Suprapubic skin (tissue), 4 donors: Measurements from ENCODE around the gene TYROBP. TPM values are rescaled to one million over a fixed set of nuclear protein-coding genes. Genes with fewer than 3 reads are reported as not detected.

Experiments used
- DNase-seq, 2 donors: peaks; one replicate each; pipeline ENCODE4 v3.0.0-alpha.2; 2019; ENCODE audit warnings: low spot score in 2 of 2
- H3K27ac ChIP-seq: fragments of 200-600 bp; sonication (generic); one replicate; pipeline ENCODE4 v1.5.1; 2019
- H3K27me3 ChIP-seq: fragments of 200-600 bp; sonication (generic); one replicate; pipeline ENCODE4 v1.5.1; 2019
- H3K36me3 ChIP-seq: fragments of 200-600 bp; sonication (generic); one replicate; pipeline ENCODE4 v1.5.1; 2019
- H3K4me1 ChIP-seq: fragments of 200-600 bp; sonication (generic); one replicate; pipeline ENCODE4 v1.5.1; 2019
- H3K4me3 ChIP-seq: fragments of 200-600 bp; sonication (generic); one replicate; pipeline ENCODE4 v1.5.1; 2019; ENCODE audit warnings: mild to moderate bottlenecking
- H3K9me3 ChIP-seq: fragments of 200-600 bp; sonication (generic); one replicate; pipeline ENCODE4 v1.5.1; 2019
- EP300 ChIP-seq: sonication (generic); formaldehyde crosslinking; IDR thresholded peaks from one replicate; pipeline ENCODE4 v1.6.1; 2017; ENCODE audit warnings: antibody characterized with exemption
- POLR2A ChIP-seq, 2 donors: fragments of 450-650 bp; IDR thresholded peaks; one replicate each; pipeline ENCODE4 v1.6.1; 2017; ENCODE audit warnings: antibody characterized with exemption in 2 of 2, mild to moderate bottlenecking in 2 of 2, moderate library complexity in 2 of 2
- POLR2AphosphoS5 ChIP-seq, 3 donors: sonication (generic); formaldehyde crosslinking; IDR thresholded peaks; one replicate each; pipeline ENCODE4 v1.6.1; 2017; ENCODE audit warnings: antibody characterized with exemption in 3 of 3
- WGBS: methylation state at CpG from one replicate; pipeline ENCODE4 v1.1.5; 2018; 5-methylcytosine and 5-hydroxymethylcytosine counted together
- total RNA-seq, 4 donors: library from RNA; depleted of rRNA; stranded (reverse); fragments of >200 nt; gene quantifications; one replicate each; pipeline ENCODE4 v1.1.0, GENCODE V29; 2016
- TF ChIP-seq, protein P1 (sequence below), 2 donors: fragments of 200-600 bp in 1 of 2; fragments of 450-650 bp in 1 of 2; sonication (generic) in 1 of 2; IDR thresholded peaks; one replicate each; pipeline ENCODE4 v1.5.1; 2016 to 2019; ENCODE audit warnings: antibody characterized with exemption in 2 of 2, mild to moderate bottlenecking in 1 of 2, moderate library complexity in 1 of 2

TYROBP gene
- total RNA-seq, 4 donors from 2014 or later = 12.4 to 29.4 (median 15.6) TPM

DNA sequence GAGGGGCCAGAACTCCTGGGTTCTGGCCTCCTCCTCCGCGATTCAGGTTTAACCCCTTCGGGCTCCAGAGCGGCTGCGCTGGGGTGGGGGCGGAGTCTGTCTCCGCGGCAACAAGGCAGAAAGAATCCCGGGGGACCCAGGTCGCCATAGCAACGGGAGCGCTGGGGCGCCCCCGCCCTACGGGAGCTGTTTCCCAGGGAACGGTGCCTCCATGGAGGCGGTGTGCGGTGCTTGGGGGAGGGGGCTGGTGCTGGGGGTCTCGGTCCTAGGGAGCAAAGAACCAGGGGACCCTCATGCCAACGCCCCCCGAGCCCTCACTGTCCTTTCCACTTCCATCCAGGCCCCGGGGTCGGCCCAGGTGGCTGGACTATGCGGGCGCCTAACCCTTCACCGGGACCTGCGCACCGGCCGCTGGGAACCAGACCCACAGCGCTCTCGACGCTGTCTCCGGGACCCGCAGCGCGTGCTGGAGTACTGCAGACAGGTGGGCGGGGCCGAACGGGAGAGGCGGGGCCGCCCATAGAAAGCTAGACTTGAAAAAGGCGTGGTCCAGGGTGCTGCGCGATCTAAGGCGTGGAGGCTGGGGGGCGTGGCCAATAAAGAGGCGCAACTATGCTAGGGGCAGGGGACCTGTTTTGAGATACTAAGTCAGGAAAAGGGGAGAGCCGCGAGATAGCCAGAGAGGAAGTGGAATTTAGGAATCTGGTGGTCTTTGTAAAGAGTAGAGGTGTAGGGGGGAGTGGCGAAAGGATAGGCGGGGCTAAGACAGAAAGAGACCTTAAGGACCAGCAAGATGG is 38.6 kb downstream of the TYROBP start:
- no peaks in the 10 kb centered on the region for H3K9me3 ChIP-seq
- WGBS = 1% methylated on average over 28 of the region's 51 CpGs
- no peak overlapping the region for H3K27ac ChIP-seq
- TF ChIP-seq POLR2AphosphoS5 (IDR thresholded peaks at IDR 0.05) = no peak
- TF ChIP-seq, protein P1, sequence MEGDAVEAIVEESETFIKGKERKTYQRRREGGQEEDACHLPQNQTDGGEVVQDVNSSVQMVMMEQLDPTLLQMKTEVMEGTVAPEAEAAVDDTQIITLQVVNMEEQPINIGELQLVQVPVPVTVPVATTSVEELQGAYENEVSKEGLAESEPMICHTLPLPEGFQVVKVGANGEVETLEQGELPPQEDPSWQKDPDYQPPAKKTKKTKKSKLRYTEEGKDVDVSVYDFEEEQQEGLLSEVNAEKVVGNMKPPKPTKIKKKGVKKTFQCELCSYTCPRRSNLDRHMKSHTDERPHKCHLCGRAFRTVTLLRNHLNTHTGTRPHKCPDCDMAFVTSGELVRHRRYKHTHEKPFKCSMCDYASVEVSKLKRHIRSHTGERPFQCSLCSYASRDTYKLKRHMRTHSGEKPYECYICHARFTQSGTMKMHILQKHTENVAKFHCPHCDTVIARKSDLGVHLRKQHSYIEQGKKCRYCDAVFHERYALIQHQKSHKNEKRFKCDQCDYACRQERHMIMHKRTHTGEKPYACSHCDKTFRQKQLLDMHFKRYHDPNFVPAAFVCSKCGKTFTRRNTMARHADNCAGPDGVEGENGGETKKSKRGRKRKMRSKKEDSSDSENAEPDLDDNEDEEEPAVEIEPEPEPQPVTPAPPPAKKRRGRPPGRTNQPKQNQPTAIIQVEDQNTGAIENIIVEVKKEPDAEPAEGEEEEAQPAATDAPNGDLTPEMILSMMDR (IDR thresholded peaks at IDR 0.05) = no peak
- no peak for TF ChIP-seq EP300
- no peak for TF ChIP-seq POLR2A (IDR thresholded peaks at IDR 0.05)
- DNase-seq = no peak
- no peaks in the 10 kb centered on the region for H3K36me3 ChIP-seq
- H3K27me3 ChIP-seq = peaks cover 46% of the 10 kb centered on the region
- peak overlapping the region; percentile 16 for H3K4me3 ChIP-seq
- peaks cover 21% of the 10 kb centered on the region for H3K4me1 ChIP-seq

DNA sequence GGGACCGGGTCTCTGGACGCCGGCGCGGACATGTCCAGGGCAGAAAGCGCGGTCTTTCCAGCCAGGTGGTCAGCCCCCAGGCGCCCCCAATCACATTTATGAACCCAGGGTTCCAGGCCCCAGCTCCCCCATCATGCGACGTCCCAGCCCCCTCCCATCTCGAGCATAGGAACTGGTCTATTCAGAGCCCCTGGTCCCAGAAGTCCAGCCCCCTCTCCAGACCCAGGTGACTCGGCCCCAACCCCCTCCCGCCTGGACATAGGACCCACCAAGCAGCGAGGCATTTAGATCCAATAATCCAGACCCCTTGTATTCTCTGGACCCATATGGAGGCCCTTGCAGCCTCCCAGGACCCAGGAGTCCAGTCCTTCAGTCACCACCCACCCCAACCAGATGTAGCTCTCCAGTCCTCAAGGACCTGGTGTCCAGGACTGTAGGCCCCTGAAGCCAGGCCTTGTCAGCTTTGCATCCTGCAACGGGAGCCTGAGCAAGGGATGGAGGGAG is 39.2 kb downstream of the TYROBP start:
- TF ChIP-seq POLR2AphosphoS5 (IDR thresholded peaks at IDR 0.05) = no peak
- TF ChIP-seq, protein P1 (IDR thresholded peaks at IDR 0.05) = no peak
- TF ChIP-seq POLR2A (IDR thresholded peaks at IDR 0.05) = no peak
- TF ChIP-seq EP300 = no peak
- no peaks in the 10 kb centered on the region for H3K36me3 ChIP-seq
- peaks cover 46% of the 10 kb centered on the region for H3K27me3 ChIP-seq
- no peak for DNase-seq
- WGBS = 0% methylated on average over 1 of the region's 15 CpGs
- no peaks in the 10 kb centered on the region for H3K9me3 ChIP-seq
- H3K4me1 ChIP-seq = peaks cover 21% of the 10 kb centered on the region
- no peak overlapping the region for H3K27ac ChIP-seq
- H3K4me3 ChIP-seq = peak overlapping the region; percentile 57

DNA sequence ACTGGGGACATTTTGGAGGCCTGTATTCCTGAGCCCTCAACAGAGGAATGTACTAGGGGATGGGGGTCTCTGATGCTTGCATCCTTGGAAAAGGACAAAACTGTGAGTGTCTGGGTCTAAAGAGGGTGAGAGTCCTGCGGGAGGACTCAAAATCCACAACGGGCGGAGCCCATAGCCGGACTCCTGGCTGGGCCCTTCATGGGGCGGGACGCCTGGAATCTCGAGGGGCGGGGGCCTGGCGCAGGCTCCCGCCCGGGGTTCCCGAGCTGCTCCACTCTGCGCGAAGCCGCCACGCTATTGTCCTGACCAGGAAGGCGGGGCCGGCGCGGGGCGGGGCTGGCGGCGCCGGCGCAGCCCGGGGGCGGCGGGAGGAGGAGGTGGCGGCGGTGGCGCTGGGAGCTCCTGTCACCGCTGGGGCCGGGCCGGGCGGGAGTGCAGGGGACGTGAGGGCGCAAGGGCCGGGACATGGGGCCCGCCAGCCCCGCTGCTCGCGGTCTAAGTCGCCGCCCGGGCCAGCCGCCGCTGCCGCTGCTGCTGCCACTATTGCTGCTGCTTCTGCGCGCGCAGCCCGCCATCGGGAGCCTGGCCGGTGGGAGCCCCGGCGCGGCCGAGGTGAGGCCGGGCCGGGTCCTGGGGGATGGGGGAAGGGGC is 39.8 kb downstream of the TYROBP start, which contains the start of gene APLP1:
Gene APLP1 (plus strand): TSS at position 403 of the 651 bp plus-strand sequence. CDS start 63 bp downstream, at position 466.
- Histone ChIP-seq H3K36me3 (no peaks in the 10 kb centered on the region), H3K4me3 (peak within 1 kb of the TSS; percentile 57), H3K27me3 (peaks cover 46% of the 10 kb centered on the region), H3K9me3 (no peaks in the 10 kb centered on the region), H3K27ac (no peak within 1 kb of the TSS), H3K4me1 (peaks cover 21% of the 10 kb centered on the region)
- TF ChIP-seq POLR2AphosphoS5 (IDR thresholded peaks at IDR 0.05) = no peak
- 7% methylated on average over 5 of the region's 60 CpGs for WGBS
- DNase-seq = no peak

DNA sequence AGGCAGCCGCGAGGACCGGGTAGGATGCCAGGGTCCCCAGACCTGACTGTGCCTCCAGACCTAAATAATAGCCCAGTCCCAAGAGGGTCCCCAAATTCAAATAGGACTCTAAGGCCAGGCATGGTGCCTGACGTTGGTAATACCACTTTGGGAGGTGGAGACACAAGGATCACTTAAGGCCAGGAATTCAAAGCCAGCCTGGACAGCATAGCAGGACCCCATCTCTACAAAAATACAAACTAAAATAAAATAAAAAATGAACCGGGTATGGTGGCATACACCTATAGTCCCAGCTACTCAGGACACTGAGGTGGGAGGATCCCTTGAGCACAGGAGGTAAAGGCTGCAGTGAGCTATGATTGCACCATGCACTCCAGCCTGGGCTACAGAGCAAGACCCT is 45.1 kb downstream of the TYROBP start:
- Histone ChIP-seq H3K27me3 (peaks cover 63% of the 10 kb centered on the region), H3K9me3 (no peaks in the 10 kb centered on the region), H3K36me3 (no peaks in the 10 kb centered on the region), H3K4me1 (no peaks in the 10 kb centered on the region), H3K27ac (no peak overlapping the region), H3K4me3 (no peak overlapping the region)
- TF ChIP-seq, protein P1 (IDR thresholded peaks at IDR 0.05) = no peak
- TF ChIP-seq POLR2AphosphoS5 (IDR thresholded peaks at IDR 0.05) = no peak
- 88% methylated on average over 5 of the region's 5 CpGs for WGBS
- DNase-seq = no peak

DNA sequence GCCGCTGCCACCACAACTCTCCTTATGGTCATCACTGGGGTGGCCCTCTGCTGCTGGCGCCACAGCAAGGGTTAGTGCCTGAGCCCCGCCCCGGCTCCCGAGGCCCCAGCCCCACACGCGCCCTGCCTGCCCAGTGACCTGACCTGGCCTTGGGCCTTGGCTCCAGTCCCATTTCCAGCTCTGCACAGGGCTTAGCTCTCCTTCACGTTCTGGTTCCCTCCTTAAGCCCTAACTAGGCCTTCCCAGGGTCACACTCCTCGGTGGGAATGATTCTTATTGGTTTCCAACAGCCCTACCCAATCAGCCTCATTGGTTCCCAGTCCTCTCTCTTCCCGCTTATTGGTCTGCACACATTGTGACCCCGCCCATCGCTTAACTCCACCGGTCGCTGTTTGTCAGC is 45.6 kb downstream of the TYROBP start:
- 87% methylated on average over 13 of the region's 14 CpGs for WGBS
- TF ChIP-seq POLR2A (IDR thresholded peaks at IDR 0.05) (no peak), POLR2AphosphoS5 (IDR thresholded peaks at IDR 0.05) (no peak), EP300 (no peak)
- TF ChIP-seq, protein P1 (IDR thresholded peaks at IDR 0.05) = no peak
- peaks cover 66% of the 10 kb centered on the region for H3K27me3 ChIP-seq

More for the DNA sequence above, 45.6 kb downstream of the TYROBP start:
- Histone ChIP-seq H3K9me3 (no peaks in the 10 kb centered on the region), H3K4me3 (no peak overlapping the region), H3K4me1 (no peaks in the 10 kb centered on the region), H3K36me3 (no peaks in the 10 kb centered on the region), H3K27ac (no peak overlapping the region)
- no peak for DNase-seq
